Mononuclear cell (primary cell): ENCODE measurements around the gene SDK2. TPM values are rescaled to one million over a fixed set of nuclear protein-coding genes. Genes with fewer than 3 reads are reported as not detected.

Experiments used
- H3K27me3 ChIP-seq: 2 replicates; pipeline ENCODE4 v1.6.0; 2011; ENCODE audit warnings: low read length, control low read depth; ENCODE audit not compliant: insufficient read depth
- H3K4me1 ChIP-seq: 2 replicates; pipeline ENCODE4 v1.5.1; 2011; ENCODE audit warnings: mild to moderate bottlenecking, low read length, control low read depth; ENCODE audit not compliant: insufficient read depth
- H3K4me3 ChIP-seq: 2 replicates; pipeline ENCODE4 v1.5.1; 2011; ENCODE audit warnings: mild to moderate bottlenecking, low read length, moderate library complexity
- H3K9me3 ChIP-seq: 2 replicates; pipeline ENCODE4 v1.5.1; 2011; ENCODE audit warnings: low read depth, mild to moderate bottlenecking, control low read depth, low read length
- total RNA-seq: library from RNA; depleted of rRNA; stranded (reverse); fragments of >200 nt; gene quantifications from one replicate; pipeline ENCODE4 v1.2.3, GENCODE V29; 2012

SDK2 gene
- total RNA-seq, 1 donor, result 2.0 TPM

GRCh38 chr17:73584049-73584448 is 60.2 kb downstream of the SDK2 start:
- Histone ChIP-seq H3K27me3 (no peaks in the 10 kb centered on the region), H3K4me3 (no peak overlapping the region), H3K4me1 (peaks cover 27% of the 10 kb centered on the region), H3K9me3 (no peaks in the 10 kb centered on the region)

- Histone ChIP-seq H3K4me3 (no peak overlapping the region), H3K27me3 (no peaks in the 10 kb centered on the region), H3K9me3 (no peaks in the 10 kb centered on the region), H3K4me1 (peaks cover 17% of the 10 kb centered on the region)
Observed at GRCh38 chr17:73582821-73583220, 61.4 kb downstream of the SDK2 start.

GRCh38 chr17:73582359-73582758 is 61.9 kb downstream of the SDK2 start:
- H3K4me1 ChIP-seq, result peaks cover 13% of the 10 kb centered on the region
- no peak overlapping the region for H3K4me3 ChIP-seq

GRCh38 chr17:73581379-73581778 is 62.9 kb downstream of the SDK2 start:
- Histone ChIP-seq H3K4me1 (peaks cover 9% of the 10 kb centered on the region), H3K9me3 (no peaks in the 10 kb centered on the region), H3K4me3 (no peak overlapping the region), H3K27me3 (no peaks in the 10 kb centered on the region)

More at GRCh38 chr17:73582359-73582758, 61.9 kb downstream of the SDK2 start:
- Histone ChIP-seq H3K27me3 (no peaks in the 10 kb centered on the region), H3K9me3 (no peaks in the 10 kb centered on the region)

- H3K4me1 ChIP-seq, result no peaks in the 10 kb centered on the region
- no peaks in the 10 kb centered on the region for H3K27me3 ChIP-seq
- no peaks in the 10 kb centered on the region for H3K9me3 ChIP-seq
- H3K4me3 ChIP-seq, result no peak overlapping the region
Observed at GRCh38 chr17:73580073-73580710, 64.1 kb downstream of the SDK2 start.

- Histone ChIP-seq H3K4me1 (no peaks in the 10 kb centered on the region), H3K9me3 (no peaks in the 10 kb centered on the region)
Observed at GRCh38 chr17:73576556-73577098, 67.6 kb downstream of the SDK2 start.

GRCh38 chr17:73575470-73576221 is 68.6 kb downstream of the SDK2 start:
- Histone ChIP-seq H3K4me3 (no peak overlapping the region), H3K9me3 (no peaks in the 10 kb centered on the region), H3K4me1 (no peaks in the 10 kb centered on the region), H3K27me3 (no peaks in the 10 kb centered on the region)

More at GRCh38 chr17:73576556-73577098, 67.6 kb downstream of the SDK2 start:
- no peak overlapping the region for H3K4me3 ChIP-seq
- H3K27me3 ChIP-seq, result no peaks in the 10 kb centered on the region

GRCh38 chr17:73571511-73572130 is 72.6 kb downstream of the SDK2 start:
- H3K4me3 ChIP-seq, result no peak overlapping the region
- H3K9me3 ChIP-seq, result no peaks in the 10 kb centered on the region
- no peaks in the 10 kb centered on the region for H3K27me3 ChIP-seq
- H3K4me1 ChIP-seq, result peaks cover 9% of the 10 kb centered on the region

GRCh38 chr17:73569762-73570319 is 74.4 kb downstream of the SDK2 start:
- H3K4me3 ChIP-seq, result no peak overlapping the region
- H3K4me1 ChIP-seq, result peaks cover 9% of the 10 kb centered on the region
- H3K9me3 ChIP-seq, result no peaks in the 10 kb centered on the region
- no peaks in the 10 kb centered on the region for H3K27me3 ChIP-seq

GRCh38 chr17:73568934-73569333 is 75.3 kb downstream of the SDK2 start:
- H3K27me3 ChIP-seq, result no peaks in the 10 kb centered on the region
- H3K9me3 ChIP-seq, result no peaks in the 10 kb centered on the region
- peaks cover 9% of the 10 kb centered on the region for H3K4me1 ChIP-seq
- no peak overlapping the region for H3K4me3 ChIP-seq

GRCh38 chr17:73566905-73567782 is 77.1 kb downstream of the SDK2 start:
- Histone ChIP-seq H3K27me3 (no peaks in the 10 kb centered on the region), H3K4me3 (no peak overlapping the region), H3K4me1 (peaks cover 9% of the 10 kb centered on the region), H3K9me3 (no peaks in the 10 kb centered on the region)

GRCh38 chr17:73564843-73565242 is 79.4 kb downstream of the SDK2 start:
- H3K27me3 ChIP-seq, result no peaks in the 10 kb centered on the region
- H3K4me3 ChIP-seq, result no peak overlapping the region
- H3K4me1 ChIP-seq, result peaks cover 9% of the 10 kb centered on the region
- no peaks in the 10 kb centered on the region for H3K9me3 ChIP-seq

- H3K4me1 ChIP-seq, result peaks cover 9% of the 10 kb centered on the region
- no peak overlapping the region for H3K4me3 ChIP-seq
- H3K9me3 ChIP-seq, result no peaks in the 10 kb centered on the region
- no peaks in the 10 kb centered on the region for H3K27me3 ChIP-seq
Observed at GRCh38 chr17:73562896-73563295, 81.3 kb downstream of the SDK2 start.

- H3K4me1 ChIP-seq, result no peaks in the 10 kb centered on the region
- no peak overlapping the region for H3K4me3 ChIP-seq
- H3K27me3 ChIP-seq, result no peaks in the 10 kb centered on the region
- H3K9me3 ChIP-seq, result no peaks in the 10 kb centered on the region
Observed at GRCh38 chr17:73561111-73561510, 83.1 kb downstream of the SDK2 start.
